ENCODE results near the gene PACS2. TPM values are rescaled to one million over a fixed set of nuclear protein-coding genes. Genes with fewer than 3 reads are reported as not detected.

Gene PACS2
- polyA plus RNA-seq, 1 of the 3 experiments (the other 2 are of a cell fraction) = 42.7 TPM

GRCh38 chr14:105330491-105330895 is 15.9 kb downstream of the PACS2 start:
- ChIA-PET POLR2A (no interaction called here), CTCF (interaction anchor here (0.8 to 1.2 kb wide), 3 partner anchors 9 to 127 kb away, joined by 3 to 4 read pairs (median 3); no protein-coding TSS in a partner anchor)
- H3K4me1 ChIP-seq (ENCODE audit: control insufficient read depth in 1 of 2, insufficient read depth in 2 of 2, low read depth in 1 of 2, low read length in 1 of 2) = peaks cover 0 to 56% of the 10 kb centered on the region in 2 experiments; a peak in 2 of 4 replicates
- H3K79me2 ChIP-seq (ENCODE audit: insufficient read depth) = peaks cover 33% of the 10 kb centered on the region; the same call in 1 of the 2 replicates
- H3K9me3 ChIP-seq = no peaks in the 10 kb centered on the region
- peaks cover 46% of the 10 kb centered on the region for H4K20me1 ChIP-seq (ENCODE audit: insufficient read depth)
- H2AFZ ChIP-seq (ENCODE audit: low read depth) = no peak overlapping the region
- no peak overlapping the region for H3K27ac ChIP-seq (ENCODE audit: low read depth in 2 of 2, low read length in 1 of 2)
- no peaks in the 10 kb centered on the region for H3K9me2 ChIP-seq
- WGBS (ENCODE audit: low lambda C conversion rate) = 70% methylated on average over 7 of the region's 13 CpGs
- no peaks in the 10 kb centered on the region for H3F3A ChIP-seq (replicated peaks; ENCODE audit: insufficient read depth)
- H3K9ac ChIP-seq = no peak overlapping the region
- peak overlapping the region; percentile 19; the same call in 1 of the 2 replicates for H3K4me2 ChIP-seq
- DNase-seq = no peak
- no peaks in the 10 kb centered on the region for H3K27me3 ChIP-seq (ENCODE audit: insufficient read depth)
- no peaks in the 10 kb centered on the region for H3K36me3 ChIP-seq (replicated peaks in 1 of 2; ENCODE audit: control insufficient read depth in 1 of 2, insufficient read depth in 2 of 2, low read length in 1 of 2)
- TF ChIP-seq RFX5 (IDR thresholded peaks at IDR 0.05; ENCODE audit: low read length) (no peak), FOXJ3 (CRISPR knock-in tag; IDR thresholded peaks at IDR 0.05) (no peak), NFIC (IDR thresholded peaks at IDR 0.05; ENCODE audit: borderline replicate concordance) (no peak), YY1 (IDR thresholded peaks at IDR 0.05; ENCODE audit: low read depth) (no peak), POLR2AphosphoS5 (IDR thresholded peaks at IDR 0.05; ENCODE audit: low read depth, low read length) (no peak)
- no peak overlapping the region for H3K4me3 ChIP-seq (ENCODE audit: low read depth in 2 of 2, low read length in 1 of 2)

DNA sequence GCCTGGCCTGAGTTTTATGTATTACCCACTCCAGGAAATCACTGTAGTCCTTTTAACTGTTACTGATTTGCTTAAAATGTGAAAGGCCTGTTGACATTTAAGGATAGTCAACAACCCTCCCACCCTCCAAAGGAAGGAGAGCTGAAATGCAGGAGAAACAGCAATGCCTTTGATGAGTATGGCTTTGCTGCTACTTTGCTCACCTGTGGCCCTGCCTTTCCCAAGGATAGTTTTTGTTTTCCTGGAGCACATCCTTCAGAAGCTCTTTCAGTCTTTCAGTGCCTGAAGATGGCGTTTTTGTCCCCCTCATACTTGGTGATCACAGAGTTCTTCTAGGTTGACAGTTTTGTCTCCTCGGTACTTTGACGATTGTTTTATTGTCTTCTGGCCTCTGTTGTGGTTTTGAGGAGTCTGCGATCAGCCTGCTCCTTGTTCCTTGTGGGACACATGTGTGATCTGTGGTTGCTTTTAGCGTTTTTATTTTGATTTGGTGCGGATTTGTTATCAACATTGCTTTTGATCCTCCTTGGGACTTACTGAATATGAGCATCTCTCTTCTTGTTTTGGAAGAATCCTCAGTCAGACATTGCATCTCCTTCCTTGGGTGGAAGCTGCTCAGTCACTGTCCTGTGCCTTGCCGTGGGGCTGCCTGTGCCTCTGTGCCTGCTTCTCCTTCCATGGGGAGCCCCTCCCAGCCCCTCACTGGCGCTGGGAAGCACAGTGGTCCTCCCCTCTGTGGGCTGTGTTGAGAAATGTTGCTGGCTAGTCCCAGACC is 17.2 kb downstream of the PACS2 start:
- DNase-seq = no peak
- no peak overlapping the region; a peak in 1 of 4 replicates for H3K27ac ChIP-seq (ENCODE audit: low read depth in 2 of 2, low read length in 1 of 2)
- no peaks in the 10 kb centered on the region for H3K27me3 ChIP-seq (ENCODE audit: insufficient read depth)
- peaks cover 27% of the 10 kb centered on the region; the same call in 1 of the 2 replicates for H3K79me2 ChIP-seq (ENCODE audit: insufficient read depth)
- H3K4me3 ChIP-seq (ENCODE audit: low read depth in 2 of 2, low read length in 1 of 2) = no peak overlapping the region
- no peaks in the 10 kb centered on the region for H3F3A ChIP-seq (replicated peaks; ENCODE audit: insufficient read depth)
- H2AFZ ChIP-seq (ENCODE audit: low read depth) = no peak overlapping the region
- H3K9me2 ChIP-seq = no peaks in the 10 kb centered on the region
- peaks cover 0 to 63% of the 10 kb centered on the region in 2 experiments; a peak in 2 of 4 replicates for H3K4me1 ChIP-seq (ENCODE audit: control insufficient read depth in 1 of 2, insufficient read depth in 2 of 2, low read depth in 1 of 2, low read length in 1 of 2)
- no peak overlapping the region for H3K9ac ChIP-seq
- no peak overlapping the region for H3K4me2 ChIP-seq
- WGBS (ENCODE audit: low lambda C conversion rate) = 89% methylated on average over 7 of the region's 8 CpGs
- POLR2A ChIA-PET = no interaction called here
- H3K9me3 ChIP-seq = no peaks in the 10 kb centered on the region
- CTCF ChIA-PET = interaction anchor here (0.7 to 1.2 kb wide), 3 partner anchors 8 to 129 kb away, joined by 3 to 4 read pairs (median 3); no protein-coding TSS in a partner anchor
- H4K20me1 ChIP-seq (ENCODE audit: insufficient read depth) = peaks cover 41% of the 10 kb centered on the region
- H3K36me3 ChIP-seq (replicated peaks in 1 of 2; ENCODE audit: control insufficient read depth in 1 of 2, insufficient read depth in 2 of 2, low read length in 1 of 2) = no peaks in the 10 kb centered on the region
- no peak for TF ChIP-seq EZH2phosphoT487 (IDR thresholded peaks at IDR 0.05; ENCODE audit: borderline replicate concordance, low read depth)
- TF ChIP-seq USF1 (IDR thresholded peaks at IDR 0.05; ENCODE audit: borderline replicate concordance, low read depth) = no peak
- TF ChIP-seq POLR2AphosphoS5 (IDR thresholded peaks at IDR 0.05; ENCODE audit: low read depth, low read length) = no peak
- TF ChIP-seq GATA2 (CRISPR knock-in tag; IDR thresholded peaks at IDR 0.05) = no peak
- no peak for TF ChIP-seq FOXM1 (IDR thresholded peaks at IDR 0.05; ENCODE audit: low read depth)
- TF ChIP-seq GABPA (IDR thresholded peaks at IDR 0.05; ENCODE audit: low read depth) = no peak
- no peak for TF ChIP-seq SMC3 (IDR thresholded peaks at IDR 0.05; ENCODE audit: low read depth, low read length)
- TF ChIP-seq, protein P1, sequence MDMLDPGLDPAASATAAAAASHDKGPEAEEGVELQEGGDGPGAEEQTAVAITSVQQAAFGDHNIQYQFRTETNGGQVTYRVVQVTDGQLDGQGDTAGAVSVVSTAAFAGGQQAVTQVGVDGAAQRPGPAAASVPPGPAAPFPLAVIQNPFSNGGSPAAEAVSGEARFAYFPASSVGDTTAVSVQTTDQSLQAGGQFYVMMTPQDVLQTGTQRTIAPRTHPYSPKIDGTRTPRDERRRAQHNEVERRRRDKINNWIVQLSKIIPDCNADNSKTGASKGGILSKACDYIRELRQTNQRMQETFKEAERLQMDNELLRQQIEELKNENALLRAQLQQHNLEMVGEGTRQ (IDR thresholded peaks at IDR 0.05; ENCODE audit: borderline replicate concordance, low read depth, low read length) = no peak
- TF ChIP-seq YY1 (IDR thresholded peaks at IDR 0.05; ENCODE audit: low read depth) = no peak

Measured in SK-N-SH (cell line).